ENCODE data around the gene EYA4. TPM values are rescaled to one million over a fixed set of nuclear protein-coding genes. Genes with fewer than 3 reads are reported as not detected.

Gene EYA4
- total and polyA plus RNA-seq, 2 donors (not counting 3 experiments of a cell fraction or from before 2014, with no cell fraction given) = not detected

- no peak overlapping the region for H3K9ac ChIP-seq (replicated peaks; ENCODE audit: extremely low read depth, insufficient read depth, low read length)
- H3K4me2 ChIP-seq (ENCODE audit: insufficient read depth, low read length) = no peak overlapping the region
- dilution Hi-C loops (cut with MboI; ENCODE audit: extremely low pct_ligation_motif_present, low sequenced_read_pairs) = no loop called here
- H4K20me1 ChIP-seq (replicated peaks; ENCODE audit: control insufficient read depth, extremely low read depth, insufficient read depth, low read length) = no peaks in the 10 kb centered on the region
- no peaks in the 10 kb centered on the region for H3K36me3 ChIP-seq (ENCODE audit: control insufficient read depth in 2 of 2, extremely low read depth in 1 of 2, insufficient read depth in 2 of 2, low read length in 2 of 2)
- no peaks in the 10 kb centered on the region for H3K9me1 ChIP-seq (replicated peaks; ENCODE audit: control insufficient read depth, extremely low read depth, insufficient read depth, low read length)
- H3K79me2 ChIP-seq (ENCODE audit: control insufficient read depth, insufficient read depth, low read length) = no peaks in the 10 kb centered on the region
- CTCF ChIA-PET = no interaction called here
- BruUV-seq (replicated peaks) = no TSS peak
- no peak overlapping the region for H3K4me3 ChIP-seq (replicated peaks in 1 of 3; ENCODE audit: insufficient read depth in 1 of 3, low read depth in 1 of 3, low read length in 3 of 3)
- DNase-seq (ENCODE audit: low read depth, low spot score) (no peak), FAIRE-seq (no peak)
- H3K27ac ChIP-seq (ENCODE audit: insufficient read depth, low read depth, low read length) = no peak overlapping the region
- peaks cover 0 to 3% of the 10 kb centered on the region in 2 experiments for H3K27me3 ChIP-seq (ENCODE audit: control insufficient read depth in 2 of 2, insufficient read depth in 2 of 2, low read length in 2 of 2)
- H2AFZ ChIP-seq (ENCODE audit: low read depth, low read length) = no peak overlapping the region
- TF ChIP-seq CTCF (IDR thresholded peaks at IDR 0.05; ENCODE audit: extremely low read depth in 1 of 2, insufficient read depth in 1 of 2, low read depth in 1 of 2, low read length in 2 of 2) (no peak), EZH2 (IDR thresholded peaks at IDR 0.05; ENCODE audit: borderline replicate concordance, low read depth, low read length, severe bottlenecking) (no peak), POLR2AphosphoS5 (IDR thresholded peaks at IDR 0.05; ENCODE audit: insufficient read depth, low read depth, low read length) (no peak)
- no peaks in the 10 kb centered on the region for H3K9me3 ChIP-seq (replicated peaks; ENCODE audit: control insufficient read depth, insufficient read depth, low read length)
- H3K4me1 ChIP-seq (ENCODE audit: control insufficient read depth, extremely low read depth, insufficient read depth, low read length) = peaks cover 10% of the 10 kb centered on the region
- intact Hi-C loops (cut with micrococcal nuclease) = no loop called here
- POLR2A ChIA-PET = no interaction called here
Measured at GRCh38 chr6:133544419-133544818, 303.3 kb downstream of the EYA4 start.

GRCh38 chr6:133546098-133546497 lies 304.9 kb downstream of the EYA4 start:
- CTCF ChIA-PET = interaction anchor here (0.9 kb wide), 1 partner anchor 8 kb away, joined by 3 read pairs; no protein-coding TSS in a partner anchor
- TF ChIP-seq MAX (IDR thresholded peaks at IDR 0.05; ENCODE audit: insufficient read depth, insufficient read length) = no peak
- no peak overlapping the region for H2AFZ ChIP-seq (ENCODE audit: low read depth, low read length)
- no peak overlapping the region for H3K9ac ChIP-seq (replicated peaks; ENCODE audit: extremely low read depth, insufficient read depth, low read length)
- H3K36me3 ChIP-seq (ENCODE audit: control insufficient read depth in 2 of 2, extremely low read depth in 1 of 2, insufficient read depth in 2 of 2, low read length in 2 of 2) = no peaks in the 10 kb centered on the region
- H3K4me1 ChIP-seq (ENCODE audit: control insufficient read depth, extremely low read depth, insufficient read depth, low read length) = peaks cover 10% of the 10 kb centered on the region
- no peak overlapping the region for H3K27ac ChIP-seq (ENCODE audit: insufficient read depth, low read depth, low read length)
- no peaks in the 10 kb centered on the region for H3K9me1 ChIP-seq (replicated peaks; ENCODE audit: control insufficient read depth, extremely low read depth, insufficient read depth, low read length)
- dilution Hi-C loops (cut with MboI; ENCODE audit: extremely low pct_ligation_motif_present, low sequenced_read_pairs) = no loop called here
- H3K79me2 ChIP-seq (ENCODE audit: control insufficient read depth, insufficient read depth, low read length) = no peaks in the 10 kb centered on the region
- peaks cover 2 to 4% of the 10 kb centered on the region in 2 experiments for H3K27me3 ChIP-seq (ENCODE audit: control insufficient read depth in 2 of 2, insufficient read depth in 2 of 2, low read length in 2 of 2)
- H3K9me3 ChIP-seq (replicated peaks; ENCODE audit: control insufficient read depth, insufficient read depth, low read length) = no peaks in the 10 kb centered on the region
- no peak for FAIRE-seq
- DNase-seq (ENCODE audit: low read depth, low spot score) = no peak
- H3K4me2 ChIP-seq (ENCODE audit: insufficient read depth, low read length) = no peak overlapping the region
- intact Hi-C loops (cut with micrococcal nuclease) = no loop called here
- POLR2A ChIA-PET = no interaction called here
- no peaks in the 10 kb centered on the region for H4K20me1 ChIP-seq (replicated peaks; ENCODE audit: control insufficient read depth, extremely low read depth, insufficient read depth, low read length)
- no TSS peak for BruUV-seq (replicated peaks)
- H3K4me3 ChIP-seq (replicated peaks in 1 of 3; ENCODE audit: insufficient read depth in 1 of 3, low read depth in 1 of 3, low read length in 3 of 3) = no peak overlapping the region
